ENCODE measurements around the gene POLR2F.
"Not testable (repeated sequence)": the region's sequence is repeated elsewhere in the genome, so short reads cannot be mapped to it uniquely, and the experiment has no call there.

The POLR2F gene

GRCh38 chr22:37943825-37944198 lies 9.7 kb upstream of the POLR2F start:
- H3K4me3 ChIP-seq (ENCODE audit: low read depth, low read length) = no peak overlapping the region
- peaks cover 10% of the 10 kb centered on the region for H3K4me1 ChIP-seq (ENCODE audit: control insufficient read depth, insufficient read depth, low read length)
- H3K9me3 ChIP-seq (ENCODE audit: control insufficient read depth, insufficient read depth, low read depth, low read length) = no peaks in the 10 kb centered on the region
- TF ChIP-seq KLF8 (tag by site-specific recombination; IDR thresholded peaks at IDR 0.05) (no peak), ZNF214 (tag by site-specific recombination; IDR thresholded peaks at IDR 0.05; ENCODE audit: borderline replicate concordance) (no peak), ZNF623 (tag by site-specific recombination; IDR thresholded peaks at IDR 0.05) (no peak), ZNF549 (tag by site-specific recombination; IDR thresholded peaks at IDR 0.05) (no peak), ZIC2 (tag by site-specific recombination; IDR thresholded peaks at IDR 0.05) (no peak), HIC1 (tag by site-specific recombination; IDR thresholded peaks at IDR 0.05) (0 out of 2 replicates have a peak, but pooled peaks have one; percentile 5), REST (tag by site-specific recombination; IDR thresholded peaks at IDR 0.05) (no peak)
- CTCF ChIA-PET = interaction anchor here (1.0 to 1.4 kb wide), 2 partner anchors 10 to 126 kb away, joined by 5 to 7 read pairs; no protein-coding TSS in a partner anchor
- peaks cover 9 to 39% of the 10 kb centered on the region in 2 experiments for H3K36me3 ChIP-seq (ENCODE audit: control insufficient read depth in 2 of 2, insufficient read depth in 1 of 2, low read length in 2 of 2)
- no peak overlapping the region for H3K27ac ChIP-seq (ENCODE audit: extremely low read depth, low read depth, low read length)
- POLR2A ChIA-PET = interaction anchor here (1.3 to 2.2 kb wide), 2 partner anchors 10 kb away, joined by 3 to 9 read pairs; partner anchors contain the start of genes C22orf23 and POLR2F

- H3K9me3 ChIP-seq (ENCODE audit: control insufficient read depth, insufficient read depth, low read depth, low read length); H3K4me1 ChIP-seq (ENCODE audit: control insufficient read depth, insufficient read depth, low read length); H3K27ac ChIP-seq (ENCODE audit: extremely low read depth, low read depth, low read length); H3K4me3 ChIP-seq (ENCODE audit: low read depth, low read length): not testable (repeated sequence)
- ChIA-PET CTCF (interaction anchor here (0.6 to 1.4 kb wide), 2 partner anchors 10 to 722 kb away, joined by 3 to 7 read pairs; no protein-coding TSS in a partner anchor), POLR2A (interaction anchor here (1.3 to 2.2 kb wide), 2 partner anchors 9 to 10 kb away, joined by 3 to 9 read pairs; partner anchors contain the start of genes C22orf23 and POLR2F)
- peaks cover 6 to 33% of the 10 kb centered on the region in 2 experiments for H3K36me3 ChIP-seq (ENCODE audit: control insufficient read depth in 2 of 2, insufficient read depth in 1 of 2, low read length in 2 of 2)
Observed at GRCh38 chr22:37944423-37944822, 9.1 kb upstream of the POLR2F start.

- POLR2A ChIA-PET; H3K36me3 ChIP-seq (ENCODE audit: control insufficient read depth in 2 of 2, insufficient read depth in 1 of 2, low read length in 2 of 2): not testable (repeated sequence)
Observed at GRCh38 chr22:37947142-37947795, 6.2 kb upstream of the POLR2F start.

GRCh38 chr22:37951305-37951704 lies 2.2 kb upstream of the POLR2F start:
- POLR2A ChIA-PET = interaction anchor here (0.6 to 1.2 kb wide), 2 partner anchors 36 to 45 kb away, joined by 3 read pairs; partner anchors contain the start of gene MICALL1

More at GRCh38 chr22:37947142-37947795, 6.2 kb upstream of the POLR2F start:
- not testable (repeated sequence) for H3K9me3 ChIP-seq (ENCODE audit: control insufficient read depth, insufficient read depth, low read depth, low read length); H3K4me3 ChIP-seq (ENCODE audit: low read depth, low read length); H3K27ac ChIP-seq (ENCODE audit: extremely low read depth, low read depth, low read length); H3K4me1 ChIP-seq (ENCODE audit: control insufficient read depth, insufficient read depth, low read length)
- CTCF ChIA-PET = interaction anchor here (0.6 to 3.9 kb wide), 4 partner anchors 13 to 130 kb away, joined by 3 to 16 read pairs (median 9); no protein-coding TSS in a partner anchor

GRCh38 chr22:37952629-37953028 lies 870 bp upstream of the POLR2F start:
- Histone ChIP-seq H3K36me3 (ENCODE audit: control insufficient read depth in 2 of 2, insufficient read depth in 1 of 2, low read length in 2 of 2) (peaks cover 8 to 13% of the 10 kb centered on the region in 2 experiments; a peak in 2 of 3 replicates), H3K4me3 (ENCODE audit: low read depth, low read length) (peak overlapping the region; percentile 99)
- H3K27ac ChIP-seq (ENCODE audit: extremely low read depth, low read depth, low read length); H3K9me3 ChIP-seq (ENCODE audit: control insufficient read depth, insufficient read depth, low read depth, low read length); H3K4me1 ChIP-seq (ENCODE audit: control insufficient read depth, insufficient read depth, low read length); POLR2A ChIA-PET: not testable (repeated sequence)
- CTCF ChIA-PET = interaction anchor here (1.0 to 1.4 kb wide), 2 partner anchors 12 to 19 kb away, joined by 3 to 4 read pairs; no protein-coding TSS in a partner anchor

More at GRCh38 chr22:37951305-37951704, 2.2 kb upstream of the POLR2F start:
- Histone ChIP-seq H3K4me1 (ENCODE audit: control insufficient read depth, insufficient read depth, low read length) (0 out of 2 replicates have a peak, but pooled peaks cover 4% of the 10 kb centered on the region), H3K36me3 (ENCODE audit: control insufficient read depth in 2 of 2, insufficient read depth in 1 of 2, low read length in 2 of 2) (no peaks in the 10 kb centered on the region; a peak in 1 of 3 replicates), H3K4me3 (ENCODE audit: low read depth, low read length) (no peak overlapping the region), H3K9me3 (ENCODE audit: control insufficient read depth, insufficient read depth, low read depth, low read length) (no peaks in the 10 kb centered on the region), H3K27ac (ENCODE audit: extremely low read depth, low read depth, low read length) (no peak overlapping the region)
- TF ChIP-seq ZNF404 (tag by site-specific recombination; IDR thresholded peaks at IDR 0.05) (no peak), ZBTB48 (tag by site-specific recombination; IDR thresholded peaks at IDR 0.05) (0 out of 2 replicates have a peak, but pooled peaks have one; percentile 22), ZNF639 (tag by site-specific recombination; IDR thresholded peaks at IDR 0.05) (no peak), HOXA7 (CRISPR knock-in tag; IDR thresholded peaks at IDR 0.05; ENCODE audit: borderline replicate concordance) (no peak)
- CTCF ChIA-PET = interaction anchor here (1.4 kb wide), 1 partner anchor 17 kb away, joined by 4 read pairs; no protein-coding TSS in a partner anchor
